Left ventricle myocardium inferior (tissue), 1 donor: Measurements from ENCODE around the gene ZNF853. TPM values are rescaled to one million over a fixed set of nuclear protein-coding genes. Genes with fewer than 3 reads are reported as not detected.
A peak's percentile ranks its signal among the peaks of the same experiment; 100 is the strongest.

Experiments
- DNase-seq: peaks from one replicate; pipeline ENCODE4 v3.0.0-alpha.2; 2020
- H3K27ac ChIP-seq: fragments of 200-600 bp; replicated peaks from 2 replicates; pipeline ENCODE4 v1.8.0; 2021
- H3K27me3 ChIP-seq: fragments of 200-600 bp; 2 replicates; pipeline ENCODE4 v1.8.0; 2021; ENCODE audit warnings: low read depth
- H3K36me3 ChIP-seq: fragments of 200-600 bp; 2 replicates; pipeline ENCODE4 v1.8.0; 2021
- H3K4me1 ChIP-seq: fragments of 200-600 bp; 2 replicates; pipeline ENCODE4 v1.8.0; 2021
- H3K4me3 ChIP-seq: fragments of 200-600 bp; 2 replicates; pipeline ENCODE4 v1.8.0; 2021; ENCODE audit warnings: mild to moderate bottlenecking, moderate library complexity
- H3K9me3 ChIP-seq: fragments of 200-600 bp; replicated peaks from 2 replicates; pipeline ENCODE4 v1.8.0; 2021
- intact Hi-C: fragments of 100-400 bp; cut with micrococcal nuclease; formaldehyde crosslinking; loops from one replicate; pipeline ENCODE4 v1.11.0; 2022
- total RNA-seq: library from RNA; stranded (reverse); fragmentation: NEBNext Ultra II Directional; extraction: Animal tissue kit (Norgen Biotek cat#: 25700); gene quantifications from one replicate; pipeline ENCODE4 v1.2.1, GENCODE V29; 2021
- TF ChIP-seq, protein P1 (sequence below): fragments of 200-600 bp; IDR thresholded peaks from 2 replicates; pipeline ENCODE4 v1.8.0; 2021; ENCODE audit warnings: antibody characterized with exemption, mild to moderate bottlenecking, borderline replicate concordance
- donor health status: DM: no; HTN: yes; CAD: no; lungs with severe emphysema.

The ZNF853 gene
- total RNA-seq, 1 donor from 2014 or later: 15.0 TPM

- TF ChIP-seq, protein P1, sequence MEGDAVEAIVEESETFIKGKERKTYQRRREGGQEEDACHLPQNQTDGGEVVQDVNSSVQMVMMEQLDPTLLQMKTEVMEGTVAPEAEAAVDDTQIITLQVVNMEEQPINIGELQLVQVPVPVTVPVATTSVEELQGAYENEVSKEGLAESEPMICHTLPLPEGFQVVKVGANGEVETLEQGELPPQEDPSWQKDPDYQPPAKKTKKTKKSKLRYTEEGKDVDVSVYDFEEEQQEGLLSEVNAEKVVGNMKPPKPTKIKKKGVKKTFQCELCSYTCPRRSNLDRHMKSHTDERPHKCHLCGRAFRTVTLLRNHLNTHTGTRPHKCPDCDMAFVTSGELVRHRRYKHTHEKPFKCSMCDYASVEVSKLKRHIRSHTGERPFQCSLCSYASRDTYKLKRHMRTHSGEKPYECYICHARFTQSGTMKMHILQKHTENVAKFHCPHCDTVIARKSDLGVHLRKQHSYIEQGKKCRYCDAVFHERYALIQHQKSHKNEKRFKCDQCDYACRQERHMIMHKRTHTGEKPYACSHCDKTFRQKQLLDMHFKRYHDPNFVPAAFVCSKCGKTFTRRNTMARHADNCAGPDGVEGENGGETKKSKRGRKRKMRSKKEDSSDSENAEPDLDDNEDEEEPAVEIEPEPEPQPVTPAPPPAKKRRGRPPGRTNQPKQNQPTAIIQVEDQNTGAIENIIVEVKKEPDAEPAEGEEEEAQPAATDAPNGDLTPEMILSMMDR: no peak
- Histone ChIP-seq H3K4me1 (peaks cover 38% of the 10 kb centered on the region), H3K9me3 (no peaks in the 10 kb centered on the region), H3K27ac (no peak overlapping the region), H3K4me3 (no peak overlapping the region), H3K27me3 (no peaks in the 10 kb centered on the region), H3K36me3 (peaks cover 51% of the 10 kb centered on the region)
- intact Hi-C loops: no loop called here
- DNase-seq: peak; percentile 35
Measured at GRCh38 chr7:6640246-6640721, 24.9 kb downstream of the ZNF853 start.

DNA sequence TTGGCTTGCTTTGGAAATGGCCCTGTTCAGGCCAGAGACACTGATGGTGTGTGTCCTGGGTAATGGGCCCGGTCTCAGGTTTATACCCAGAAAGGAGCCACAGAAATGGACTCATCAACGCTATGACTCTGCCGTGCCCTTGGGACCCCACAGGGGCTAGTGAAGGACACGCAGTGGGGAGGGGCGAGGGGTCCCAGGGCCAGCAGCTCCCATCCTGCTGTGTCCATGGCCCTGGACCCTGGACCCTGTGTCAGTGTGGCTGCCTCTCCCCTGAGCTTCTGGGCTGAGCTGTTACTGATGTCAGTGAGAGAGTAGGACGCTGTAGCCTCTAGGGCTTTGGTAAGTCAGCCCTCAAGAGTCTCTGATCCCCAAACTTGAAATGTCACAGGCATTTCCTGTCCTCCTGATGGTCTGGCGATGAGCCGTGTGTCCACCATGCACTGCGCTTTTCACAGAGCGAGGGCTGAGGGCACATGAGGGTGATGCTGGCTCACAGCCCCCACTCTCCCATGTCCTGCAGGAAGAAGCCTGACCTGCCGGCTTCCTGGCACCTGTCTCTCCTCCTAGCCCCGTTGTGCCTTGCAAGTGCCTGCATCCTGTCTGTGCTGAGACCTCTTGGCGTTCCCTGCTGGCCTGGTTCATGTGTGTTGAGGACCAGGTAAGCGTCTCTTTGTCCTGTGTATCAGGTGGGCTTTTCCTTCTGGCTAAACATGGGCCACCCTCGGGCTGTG, 26.1 kb downstream of the ZNF853 start:
- TF ChIP-seq, protein P1: no peak
- Histone ChIP-seq H3K36me3 (peaks cover 61% of the 10 kb centered on the region), H3K27ac (no peak overlapping the region), H3K9me3 (no peaks in the 10 kb centered on the region), H3K4me3 (no peak overlapping the region), H3K27me3 (no peaks in the 10 kb centered on the region), H3K4me1 (peaks cover 37% of the 10 kb centered on the region)
- intact Hi-C loops: no loop called here
- DNase-seq: no peak

DNA sequence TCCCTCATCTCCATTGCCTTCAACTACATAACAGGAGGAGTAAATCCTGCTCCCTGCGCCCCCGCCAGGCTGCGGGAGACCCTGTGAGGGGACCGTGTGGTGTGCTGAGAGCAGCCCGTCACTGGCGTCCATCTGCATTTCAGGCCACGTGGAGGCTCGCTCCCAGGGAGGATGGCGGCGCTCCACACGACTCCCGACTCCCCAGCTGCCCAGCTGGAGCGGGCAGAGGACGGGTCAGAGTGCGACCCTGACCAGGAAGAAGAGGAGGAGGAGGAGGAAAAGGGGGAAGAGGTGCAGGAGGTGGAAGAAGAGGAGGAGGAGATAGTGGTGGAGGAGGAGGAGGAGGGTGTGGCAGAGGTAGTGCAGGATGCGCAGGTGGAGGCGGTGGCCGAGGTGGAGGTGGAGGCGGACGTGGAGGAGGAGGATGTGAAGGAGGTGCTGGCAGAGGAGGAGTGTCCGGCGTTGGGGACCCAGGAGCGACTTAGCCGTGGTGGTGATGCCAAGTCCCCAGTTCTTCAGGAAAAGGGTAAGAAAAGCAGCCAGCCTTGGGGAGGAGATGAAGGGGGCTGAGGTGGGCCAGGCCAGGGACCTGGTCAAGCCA, 26.9 kb downstream of the ZNF853 start:
- TF ChIP-seq, protein P1: no peak
- Histone ChIP-seq H3K9me3 (no peaks in the 10 kb centered on the region), H3K4me3 (no peak overlapping the region), H3K27me3 (no peaks in the 10 kb centered on the region), H3K27ac (no peak overlapping the region), H3K4me1 (peaks cover 39% of the 10 kb centered on the region), H3K36me3 (peaks cover 64% of the 10 kb centered on the region)
- DNase-seq: no peak
- intact Hi-C loops: no loop called here

GRCh38 chr7:6642861-6643640, 27.6 kb downstream of the ZNF853 start:
- Histone ChIP-seq H3K9me3 (no peaks in the 10 kb centered on the region), H3K27me3 (no peaks in the 10 kb centered on the region), H3K4me1 (peaks cover 33% of the 10 kb centered on the region), H3K4me3 (no peak overlapping the region), H3K36me3 (peaks cover 72% of the 10 kb centered on the region), H3K27ac (no peak overlapping the region)
- DNase-seq: no peak
- TF ChIP-seq, protein P1: no peak
- intact Hi-C loops: no loop called here

DNA sequence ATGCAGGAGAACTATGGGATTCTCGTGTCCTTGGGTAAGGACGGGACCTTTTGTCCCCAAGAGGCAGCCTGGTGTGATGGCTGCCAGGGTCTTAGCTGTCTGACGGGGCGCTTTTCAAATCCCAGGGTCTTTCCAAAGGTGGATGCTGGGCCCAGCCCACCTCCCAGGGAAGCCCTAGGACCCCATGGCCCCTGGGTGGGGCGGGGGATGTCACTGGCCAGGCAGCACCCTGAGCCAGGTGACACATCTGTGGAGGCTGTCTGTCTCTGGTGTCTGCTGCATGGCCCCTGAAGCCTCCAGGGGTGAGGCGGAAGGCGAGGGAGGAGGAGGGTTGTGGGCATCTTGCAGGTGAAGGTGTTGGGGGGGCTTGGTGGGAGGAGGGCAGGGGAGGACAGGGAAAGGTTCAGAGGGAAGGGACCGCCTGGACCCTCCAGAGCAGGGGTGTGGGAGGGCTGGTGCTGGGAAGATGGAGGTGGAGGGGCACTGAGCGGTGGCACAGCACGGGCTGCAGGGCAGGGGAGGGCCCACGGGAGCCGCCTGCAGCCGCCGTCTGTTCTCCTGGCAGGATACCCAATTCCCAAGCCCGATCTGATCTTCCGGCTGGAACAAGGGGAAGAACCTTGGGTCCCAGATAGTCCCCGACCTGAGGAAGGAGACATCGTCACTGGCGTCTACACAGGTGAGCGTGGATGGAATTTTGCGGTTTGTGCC, 28.7 kb downstream of the ZNF853 start:
- H3K4me1 ChIP-seq: peaks cover 23% of the 10 kb centered on the region
- DNase-seq: no peak
- H3K27me3 ChIP-seq: no peaks in the 10 kb centered on the region
- intact Hi-C loops: no loop called here
- H3K9me3 ChIP-seq: no peaks in the 10 kb centered on the region
- no peak overlapping the region for H3K27ac ChIP-seq
- no peak overlapping the region for H3K4me3 ChIP-seq
- TF ChIP-seq, protein P1: no peak
- peaks cover 72% of the 10 kb centered on the region for H3K36me3 ChIP-seq
